Glutamatergic neuron (in vitro differentiated cells): ENCODE measurements around the gene RIPOR3. TPM values are rescaled to one million over a fixed set of nuclear protein-coding genes. Genes with fewer than 3 reads are reported as not detected.
"Not testable (repeated sequence)": the region's sequence is repeated elsewhere in the genome, so short reads cannot be mapped to it uniquely, and the experiment has no call there.

Experiments
- DNase-seq: peaks from one replicate; pipeline ENCODE4 v3.0.0; 2022
- H3K27ac Mint-ChIP-seq: one replicate; pipeline ENCODE4 v1.8.0; 2020; ENCODE audit warnings: mild to moderate bottlenecking, mixed read lengths, inconsistent platforms; ENCODE audit not compliant: unreplicated experiment
- H3K27me3 Mint-ChIP-seq: one replicate; pipeline ENCODE4 v1.8.0; 2020; ENCODE audit warnings: mild to moderate bottlenecking, moderate library complexity, mixed read lengths, inconsistent platforms; ENCODE audit not compliant: unreplicated experiment
- H3K36me3 Mint-ChIP-seq: one replicate; pipeline ENCODE4 v1.8.0; 2020; ENCODE audit warnings: mild to moderate bottlenecking, mixed read lengths, inconsistent platforms; ENCODE audit not compliant: unreplicated experiment
- H3K4me1 Mint-ChIP-seq: one replicate; pipeline ENCODE4 v1.8.0; 2020; ENCODE audit warnings: mild to moderate bottlenecking, low read depth, mixed read lengths, inconsistent platforms; ENCODE audit not compliant: unreplicated experiment
- H3K4me3 Mint-ChIP-seq: one replicate; pipeline ENCODE4 v1.8.0; 2020; ENCODE audit warnings: mild to moderate bottlenecking, mixed read lengths, inconsistent platforms; ENCODE audit not compliant: unreplicated experiment
- H3K9me3 Mint-ChIP-seq: one replicate; pipeline ENCODE4 v1.8.0; 2020; ENCODE audit warnings: mild to moderate bottlenecking, moderate library complexity, mixed read lengths, inconsistent platforms; ENCODE audit not compliant: unreplicated experiment
- CTCF ChIP-seq: fragments of 200-600 bp; sonication (generic); IDR thresholded peaks from one replicate; pipeline ENCODE4 v1.5.0; 2021; ENCODE audit not compliant: partially characterized antibody, unreplicated experiment
- total RNA-seq: library from RNA; stranded (reverse); fragmentation: NEBNext Ultra II Directional; extraction: Animal tissue kit (Norgen Biotek cat#: 25700); gene quantifications from one replicate; pipeline ENCODE4 v1.2.1, GENCODE V29; 2021; ENCODE audit not compliant: unreplicated experiment

RIPOR3 gene
- total RNA-seq, 1 donor from 2014 or later, result not detected

- H3K9me3 Mint-ChIP-seq, result peaks cover 3% of the 10 kb centered on the region
- H3K36me3 Mint-ChIP-seq, result no peaks in the 10 kb centered on the region
- no peak overlapping the region for H3K27ac Mint-ChIP-seq
Observed at GRCh38 chr20:50602432-50603088, 88.8 kb downstream of the RIPOR3 start.

GRCh38 chr20:50601511-50602431, 89.6 kb downstream of the RIPOR3 start:
- no peak for DNase-seq
- H3K36me3 Mint-ChIP-seq, result no peaks in the 10 kb centered on the region
- H3K4me3 Mint-ChIP-seq, result no peak overlapping the region
- H3K4me1 Mint-ChIP-seq, result no peaks in the 10 kb centered on the region
- no peak for TF ChIP-seq CTCF
- H3K27ac Mint-ChIP-seq, result no peak overlapping the region
- peaks cover 3% of the 10 kb centered on the region for H3K9me3 Mint-ChIP-seq
- no peaks in the 10 kb centered on the region for H3K27me3 Mint-ChIP-seq

More at GRCh38 chr20:50602432-50603088, 88.8 kb downstream of the RIPOR3 start:
- Mint-ChIP-seq H3K27me3 (no peaks in the 10 kb centered on the region), H3K4me1 (no peaks in the 10 kb centered on the region), H3K4me3 (no peak overlapping the region)
- TF ChIP-seq CTCF, result no peak
- DNase-seq, result no peak

GRCh38 chr20:50600281-50600895, 91.0 kb downstream of the RIPOR3 start:
- H3K36me3 Mint-ChIP-seq, result no peaks in the 10 kb centered on the region
- no peak overlapping the region for H3K27ac Mint-ChIP-seq
- peaks cover 3% of the 10 kb centered on the region for H3K9me3 Mint-ChIP-seq
- H3K4me3 Mint-ChIP-seq, result no peak overlapping the region
- TF ChIP-seq CTCF, result no peak
- no peak for DNase-seq
- H3K27me3 Mint-ChIP-seq, result no peaks in the 10 kb centered on the region
- H3K4me1 Mint-ChIP-seq, result no peaks in the 10 kb centered on the region

- not testable (repeated sequence) for H3K36me3 Mint-ChIP-seq, H3K4me1 Mint-ChIP-seq, H3K27me3 Mint-ChIP-seq
Observed at GRCh38 chr20:50598768-50599167, 92.6 kb downstream of the RIPOR3 start.

GRCh38 chr20:50598074-50598473, 93.3 kb downstream of the RIPOR3 start:
- Mint-ChIP-seq H3K27ac (no peak overlapping the region), H3K27me3 (no peaks in the 10 kb centered on the region), H3K4me1 (no peaks in the 10 kb centered on the region), H3K4me3 (no peak overlapping the region), H3K36me3 (no peaks in the 10 kb centered on the region), H3K9me3 (peaks cover 5% of the 10 kb centered on the region)
- DNase-seq, result no peak
- no peak for TF ChIP-seq CTCF

More at GRCh38 chr20:50598768-50599167, 92.6 kb downstream of the RIPOR3 start:
- not testable (repeated sequence) for H3K27ac Mint-ChIP-seq, H3K4me3 Mint-ChIP-seq, H3K9me3 Mint-ChIP-seq, DNase-seq
